ENCODE results near the gene OLFML3. TPM values are rescaled to one million over a fixed set of nuclear protein-coding genes. Genes with fewer than 3 reads are reported as not detected.

The OLFML3 gene
- total RNA-seq, 1 experiment from 2014 or later = 7.0 TPM

DNA sequence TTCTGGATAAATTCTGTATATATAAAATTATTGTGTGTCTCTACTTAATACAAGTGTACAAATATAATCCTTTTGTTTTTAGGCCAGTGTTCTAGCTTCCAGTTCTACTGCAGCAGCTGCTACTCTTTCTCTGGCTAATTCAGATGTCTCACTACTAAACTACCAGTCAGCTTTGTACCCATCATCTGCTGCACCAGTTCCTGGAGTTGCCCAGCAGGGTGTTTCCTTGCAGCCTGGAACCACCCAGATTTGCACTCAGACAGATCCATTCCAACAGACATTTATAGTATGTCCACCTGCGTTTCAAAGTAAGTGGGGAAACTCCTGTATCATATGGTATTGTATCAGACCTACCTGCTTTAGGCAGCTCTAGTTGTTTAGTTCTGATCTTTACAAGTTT lies 21.3 kb upstream of the OLFML3 start:
- Histone ChIP-seq H3K4me3 (ENCODE audit: low read length) (no peak overlapping the region), H2AFZ (ENCODE audit: low read length) (no peak overlapping the region), H3K9me2 (replicated peaks; ENCODE audit: low read length) (no peaks in the 10 kb centered on the region), H3F3A (ENCODE audit: low read length, unreplicated experiment) (no peaks in the 10 kb centered on the region), H3K4me2 (ENCODE audit: low read length) (no peak overlapping the region), H3K27me3 (ENCODE audit: low read length) (no peaks in the 10 kb centered on the region), H3K9ac (ENCODE audit: low read length) (no peak overlapping the region), H3K9me3 (ENCODE audit: low read length) (no peaks in the 10 kb centered on the region), H3K79me2 (ENCODE audit: low read length) (no peaks in the 10 kb centered on the region), H4K20me1 (ENCODE audit: low read length) (no peaks in the 10 kb centered on the region), H3K36me3 (ENCODE audit: low read depth, low read length) (peaks cover 23% of the 10 kb centered on the region), H3K27ac (ENCODE audit: low read length) (no peak overlapping the region), H3K4me1 (ENCODE audit: insufficient read depth, low read length) (no peaks in the 10 kb centered on the region)
- CTCF ChIA-PET = no interaction called here
- TF ChIP-seq, protein P1, sequence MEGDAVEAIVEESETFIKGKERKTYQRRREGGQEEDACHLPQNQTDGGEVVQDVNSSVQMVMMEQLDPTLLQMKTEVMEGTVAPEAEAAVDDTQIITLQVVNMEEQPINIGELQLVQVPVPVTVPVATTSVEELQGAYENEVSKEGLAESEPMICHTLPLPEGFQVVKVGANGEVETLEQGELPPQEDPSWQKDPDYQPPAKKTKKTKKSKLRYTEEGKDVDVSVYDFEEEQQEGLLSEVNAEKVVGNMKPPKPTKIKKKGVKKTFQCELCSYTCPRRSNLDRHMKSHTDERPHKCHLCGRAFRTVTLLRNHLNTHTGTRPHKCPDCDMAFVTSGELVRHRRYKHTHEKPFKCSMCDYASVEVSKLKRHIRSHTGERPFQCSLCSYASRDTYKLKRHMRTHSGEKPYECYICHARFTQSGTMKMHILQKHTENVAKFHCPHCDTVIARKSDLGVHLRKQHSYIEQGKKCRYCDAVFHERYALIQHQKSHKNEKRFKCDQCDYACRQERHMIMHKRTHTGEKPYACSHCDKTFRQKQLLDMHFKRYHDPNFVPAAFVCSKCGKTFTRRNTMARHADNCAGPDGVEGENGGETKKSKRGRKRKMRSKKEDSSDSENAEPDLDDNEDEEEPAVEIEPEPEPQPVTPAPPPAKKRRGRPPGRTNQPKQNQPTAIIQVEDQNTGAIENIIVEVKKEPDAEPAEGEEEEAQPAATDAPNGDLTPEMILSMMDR (conservative IDR thresholded peaks at IDR 0.05; ENCODE audit: low read depth, low read length) = no peak
- TF ChIP-seq EZH2 (IDR thresholded peaks at IDR 0.05; ENCODE audit: low read length, unreplicated experiment) (no peak), EZH2phosphoT487 (IDR thresholded peaks at IDR 0.05; ENCODE audit: borderline replicate concordance, low read length) (no peak)
- intact Hi-C loops (cut with micrococcal nuclease) = no loop called here
- POLR2A ChIA-PET (ENCODE audit: unreplicated experiment) = no interaction called here
- no TSS peak for BruUV-seq (replicated peaks)
- DNase-seq (no peak), ATAC-seq (no peak)

DNA sequence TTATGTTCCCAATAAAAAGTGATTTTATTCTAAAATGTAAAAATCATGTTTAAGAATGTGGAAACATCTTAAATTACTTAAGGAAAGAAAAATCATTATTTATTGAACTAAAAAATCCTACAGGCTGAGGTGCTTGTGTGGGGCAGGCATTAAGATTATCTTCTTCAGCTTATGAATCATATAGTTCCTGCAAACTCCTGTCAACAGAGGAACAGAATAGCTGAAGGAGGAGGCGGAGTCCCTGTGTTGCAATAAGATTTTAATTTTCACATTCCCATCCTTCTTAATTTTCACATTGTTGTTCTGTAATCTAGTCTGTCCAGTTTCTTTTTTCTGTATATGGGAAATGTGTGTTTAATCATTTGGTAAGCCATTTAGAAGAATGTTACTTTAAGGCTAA lies 20.6 kb upstream of the OLFML3 start:
- H4K20me1 ChIP-seq (ENCODE audit: low read length) = no peaks in the 10 kb centered on the region
- H3K9me3 ChIP-seq (ENCODE audit: low read length) = no peaks in the 10 kb centered on the region
- peaks cover 24% of the 10 kb centered on the region for H3K36me3 ChIP-seq (ENCODE audit: low read depth, low read length)
- no peak for TF ChIP-seq EZH2phosphoT487 (IDR thresholded peaks at IDR 0.05; ENCODE audit: borderline replicate concordance, low read length)
- no peak for TF ChIP-seq EZH2 (IDR thresholded peaks at IDR 0.05; ENCODE audit: low read length, unreplicated experiment)
- TF ChIP-seq, protein P1 (conservative IDR thresholded peaks at IDR 0.05; ENCODE audit: low read depth, low read length) = no peak
- H3K9ac ChIP-seq (ENCODE audit: low read length) = no peak overlapping the region
- ChIA-PET CTCF (no interaction called here), POLR2A (ENCODE audit: unreplicated experiment) (no interaction called here)
- intact Hi-C loops (cut with micrococcal nuclease) = no loop called here
- no peak overlapping the region for H3K27ac ChIP-seq (ENCODE audit: low read length)
- H3F3A ChIP-seq (ENCODE audit: low read length, unreplicated experiment) = no peaks in the 10 kb centered on the region
- no peak overlapping the region for H3K4me2 ChIP-seq (ENCODE audit: low read length)
- ATAC-seq (no peak), DNase-seq (no peak)
- H3K4me1 ChIP-seq (ENCODE audit: insufficient read depth, low read length) = no peaks in the 10 kb centered on the region
- H3K4me3 ChIP-seq (ENCODE audit: low read length) = no peak overlapping the region
- no peaks in the 10 kb centered on the region for H3K79me2 ChIP-seq (ENCODE audit: low read length)
- BruUV-seq (replicated peaks) = no TSS peak
- H3K9me2 ChIP-seq (replicated peaks; ENCODE audit: low read length) = no peaks in the 10 kb centered on the region
- no peak overlapping the region for H2AFZ ChIP-seq (ENCODE audit: low read length)
- no peaks in the 10 kb centered on the region for H3K27me3 ChIP-seq (ENCODE audit: low read length)

DNA sequence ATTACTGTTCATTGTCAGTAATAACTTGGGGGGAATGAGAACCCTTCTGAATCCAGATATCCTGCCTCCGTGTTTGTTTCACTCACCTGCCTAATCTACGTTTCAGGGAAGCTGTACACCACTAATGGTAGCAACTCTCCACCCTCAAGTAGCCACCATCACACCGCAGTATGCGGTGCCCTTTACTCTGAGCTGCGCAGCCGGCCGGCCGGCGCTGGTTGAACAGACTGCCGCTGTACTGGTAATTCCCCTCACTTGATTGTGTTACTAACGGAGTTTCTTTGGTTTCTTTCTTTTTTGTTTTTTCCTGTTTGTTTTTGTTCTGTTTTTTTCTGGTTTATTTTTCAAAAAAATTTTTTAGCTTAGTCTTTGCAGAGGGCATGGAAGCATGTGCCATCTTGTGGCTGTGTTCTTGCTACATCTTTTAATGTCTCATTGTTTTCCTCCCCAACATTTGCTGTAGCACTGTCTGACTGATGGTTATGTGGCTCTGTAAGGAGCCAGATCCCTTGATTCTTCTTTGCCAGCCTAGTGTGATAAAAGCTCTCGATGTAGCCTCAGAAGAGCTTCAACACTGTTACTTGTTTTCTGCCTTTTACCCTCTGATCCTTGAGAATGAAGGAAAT lies 15.9 kb upstream of the OLFML3 start:
- DNase-seq = no peak
- TF ChIP-seq EZH2 (IDR thresholded peaks at IDR 0.05; ENCODE audit: low read length, unreplicated experiment) = no peak
- TF ChIP-seq, protein P1 (conservative IDR thresholded peaks at IDR 0.05; ENCODE audit: low read depth, low read length) = peak; percentile 40; the same call in 1 of the 2 replicates
- intact Hi-C loops (cut with micrococcal nuclease) = loop anchor here (5.0 kb wide), 1 partner anchor 126 kb away; no protein-coding TSS in a partner anchor
- Histone ChIP-seq H3K9me3 (ENCODE audit: low read length) (no peaks in the 10 kb centered on the region), H3K27me3 (ENCODE audit: low read length) (no peaks in the 10 kb centered on the region), H3K79me2 (ENCODE audit: low read length) (no peaks in the 10 kb centered on the region), H2AFZ (ENCODE audit: low read length) (no peak overlapping the region), H3K4me3 (ENCODE audit: low read length) (no peak overlapping the region), H3K9ac (ENCODE audit: low read length) (no peak overlapping the region), H4K20me1 (ENCODE audit: low read length) (no peaks in the 10 kb centered on the region), H3K4me2 (ENCODE audit: low read length) (no peak overlapping the region), H3K27ac (ENCODE audit: low read length) (no peak overlapping the region), H3K4me1 (ENCODE audit: insufficient read depth, low read length) (no peaks in the 10 kb centered on the region), H3K9me2 (replicated peaks; ENCODE audit: low read length) (no peaks in the 10 kb centered on the region), H3K36me3 (ENCODE audit: low read depth, low read length) (peaks cover 35% of the 10 kb centered on the region), H3F3A (ENCODE audit: low read length, unreplicated experiment) (no peaks in the 10 kb centered on the region)
- BruUV-seq (replicated peaks) = no TSS peak
- ChIA-PET POLR2A (ENCODE audit: unreplicated experiment) (interaction anchor here (0.6 kb wide), 1 partner anchor 128 kb away, joined by 3 read pairs; no protein-coding TSS in a partner anchor), CTCF (no interaction called here)
- ATAC-seq = no peak

Measured in PC-3 (cell line).